Psoas muscle (tissue), 8 donors: ENCODE data around the gene NUP54. TPM values are rescaled to one million over a fixed set of nuclear protein-coding genes. Genes with fewer than 3 reads are reported as not detected.
A peak's percentile ranks its signal among the peaks of the same experiment; 100 is the strongest.

Experiments used
- ATAC-seq, 4 donors: fragments of 200-7000 bp; cut with Tn5 transposase; one replicate each; pipeline ENCODE4 v1.9.1; 2020; ENCODE audit warnings: moderate library complexity in 3 of 4, mild to moderate bottlenecking in 2 of 4
- DNase-seq, 2 donors: peaks; one replicate each; pipeline ENCODE4 v3.0.0-alpha.2; 2020
- H3K27ac ChIP-seq: fragments of 200-600 bp; one replicate; pipeline ENCODE4 v1.8.0; 2022
- H3K27me3 ChIP-seq, 3 donors: fragments of 200-600 bp in 1 of 3; one replicate each; pipeline versions ENCODE4 v1.6.1 to v1.8.0; 2013 to 2022; ENCODE audit warnings: low read length in 2 of 3, mild to moderate bottlenecking in 2 of 3, moderate library complexity in 1 of 3; ENCODE audit not compliant: insufficient read depth in 3 of 3
- H3K36me3 ChIP-seq, 2 donors: fragments of 200-600 bp in 1 of 2; one replicate each; pipeline versions ENCODE4 v1.6.1 to v1.8.0; 2013 to 2022; ENCODE audit warnings: low read depth in 1 of 2, mild to moderate bottlenecking in 1 of 2, moderate library complexity in 1 of 2; ENCODE audit not compliant: insufficient read depth in 1 of 2
- H3K4me1 ChIP-seq: fragments of 200-600 bp; one replicate; pipeline ENCODE4 v1.8.0; 2022
- H3K4me3 ChIP-seq: fragments of 200-600 bp; one replicate; pipeline ENCODE4 v1.8.0; 2022; ENCODE audit warnings: mild to moderate bottlenecking
- H3K9me3 ChIP-seq: fragments of 200-600 bp; one replicate; pipeline ENCODE4 v1.8.0; 2022
- CTCF ChIP-seq: fragments of 200-600 bp; IDR thresholded peaks from one replicate; pipeline ENCODE4 v1.8.0; 2022; ENCODE audit warnings: antibody characterized with exemption
- WGBS, 3 donors: extraction: QIAGEN DNeasy Blood & Tissue Kit; methylation state at CpG; one replicate each; pipeline versions ENCODE4 v1.1.6 to v1.1.7; 2013; 5-methylcytosine and 5-hydroxymethylcytosine counted together
- intact Hi-C, 2 donors: fragments of 100-400 bp; cut with DNase I; formaldehyde crosslinking; loops; one replicate each; pipeline versions ENCODE4 v1.11.0 to v1.14.2; 2022
- polyA plus RNA-seq, 3 donors: library from polyadenylated mRNA; stranded (reverse); fragments of 200-250 nt; gene quantifications; one replicate each; pipeline ENCODE4 v1.2.3, GENCODE V29; 2013
- total RNA-seq, 4 donors: library from RNA; stranded (reverse); fragmentation: NEBNext Ultra II Directional in 2 of 4; extraction: Animal tissue kit (Norgen Biotek cat#: 25700) in 2 of 4; gene quantifications; one replicate each; pipeline versions ENCODE4 v1.2.1 to v1.2.4, GENCODE V29; 2021 to 2023
- donor health status: healthy with polysubstance abuse.
- donor health status: DM: no; HTN: no; CAD: no; lungs with moderate emphysema.
- donor health status: Bipolar disorder and iron deficiency.
- donor health status: healthy.
- donor health status: DM: yes; HTN: yes; CAD: no.
- donor health status: DM: no; HTN: no; CAD: no.
- donor health status: DM: no; HTN: no; CAD: no.
- donor health status: DM: yes; HTN: yes; CAD: no.

Gene NUP54
- total and polyA plus RNA-seq, 7 donors = 14.1 to 26.0 (median 19.5) TPM

GRCh38 chr4:76160355-76160754 is 12.2 kb upstream of the NUP54 start:
- H3K4me3 ChIP-seq = no peak overlapping the region
- DNase-seq = no peak
- WGBS, 3 donors = 22 to 70% (median 47%) methylated on average over 2 of the region's 2 CpGs
- ATAC-seq = no peak
- no peaks in the 10 kb centered on the region for H3K9me3 ChIP-seq
- no peaks in the 10 kb centered on the region for H3K27me3 ChIP-seq
- no peak overlapping the region for H3K27ac ChIP-seq
- intact Hi-C loops = no loop called here
- TF ChIP-seq CTCF = no peak
- peaks cover 3% of the 10 kb centered on the region for H3K4me1 ChIP-seq
- peaks cover 14 to 76% of the 10 kb centered on the region in 2 donors for H3K36me3 ChIP-seq

GRCh38 chr4:76156635-76157034 is 8.4 kb upstream of the NUP54 start:
- H3K4me1 ChIP-seq = no peaks in the 10 kb centered on the region
- no peaks in the 10 kb centered on the region for H3K27me3 ChIP-seq
- DNase-seq = no peak
- H3K36me3 ChIP-seq = peaks cover 4 to 39% of the 10 kb centered on the region in 2 donors
- peak in 3 of 4 donors; percentile 16 to 35 (median 27) for ATAC-seq
- H3K27ac ChIP-seq = no peak overlapping the region
- H3K9me3 ChIP-seq = no peaks in the 10 kb centered on the region
- 2 to 5% (median 4%) methylated on average over 2 of the region's 2 CpGs for WGBS, 3 donors
- no peak overlapping the region for H3K4me3 ChIP-seq
- TF ChIP-seq CTCF = no peak
- intact Hi-C loops = no loop called here

GRCh38 chr4:76155979-76156378 is 7.8 kb upstream of the NUP54 start:
- TF ChIP-seq CTCF = no peak
- Histone ChIP-seq H3K36me3 (peaks cover 0 to 33% of the 10 kb centered on the region in 2 donors), H3K4me3 (no peak overlapping the region), H3K27me3 (no peaks in the 10 kb centered on the region), H3K4me1 (no peaks in the 10 kb centered on the region), H3K27ac (no peak overlapping the region), H3K9me3 (no peaks in the 10 kb centered on the region)
- DNase-seq (no peak), ATAC-seq (peak; percentile 32 to 62 (median 44))
- intact Hi-C loops = no loop called here
- WGBS, 3 donors = 44 to 47% (median 44%) methylated on average over 3 of the region's 3 CpGs

GRCh38 chr4:76153356-76153755 is 5.2 kb upstream of the NUP54 start:
- peaks cover 6% of the 10 kb centered on the region for H3K4me1 ChIP-seq
- no peak for DNase-seq
- H3K27me3 ChIP-seq = no peaks in the 10 kb centered on the region
- WGBS, 3 donors = 83 to 89% (median 89%) methylated on average over 2 of the region's 2 CpGs
- H3K4me3 ChIP-seq = no peak overlapping the region
- H3K27ac ChIP-seq = no peak overlapping the region
- TF ChIP-seq CTCF = no peak
- H3K9me3 ChIP-seq = no peaks in the 10 kb centered on the region
- peaks cover 0 to 6% of the 10 kb centered on the region in 2 donors for H3K36me3 ChIP-seq
- intact Hi-C loops = no loop called here
- ATAC-seq = no peak

GRCh38 chr4:76147454-76148141 is 599 bp downstream of the NUP54 start:
- intact Hi-C loops = loop anchor here (2.0 to 5.0 kb wide), 2 partner anchors 65 to 157 kb away; partner anchors contain the start of genes SCARB2 (in 1 of the 2) and SDAD1 (in 1 of the 2)
- ATAC-seq = peak; percentile 42 to 61 (median 44)

More at GRCh38 chr4:76147454-76148141, 599 bp downstream of the NUP54 start:
- Histone ChIP-seq H3K27ac (peak overlapping the region; percentile 91), H3K9me3 (no peaks in the 10 kb centered on the region), H3K36me3 (peaks cover 0 to 20% of the 10 kb centered on the region in 2 donors), H3K27me3 (no peaks in the 10 kb centered on the region), H3K4me1 (peaks cover 24% of the 10 kb centered on the region), H3K4me3 (peak overlapping the region; percentile 89)
- 1 to 2% (median 1%) methylated on average over 25 to 31 of the region's 31 CpGs for WGBS, 3 donors
- DNase-seq = peak in 1 of 2 donors; percentile 39
- TF ChIP-seq CTCF = no peak
